Measurements from ENCODE around the gene CD101. TPM values are rescaled to one million over a fixed set of nuclear protein-coding genes. Genes with fewer than 3 reads are reported as not detected.

The CD101 gene
- total RNA-seq, 1 donor from 2014 or later = 0.08 TPM

DNA sequence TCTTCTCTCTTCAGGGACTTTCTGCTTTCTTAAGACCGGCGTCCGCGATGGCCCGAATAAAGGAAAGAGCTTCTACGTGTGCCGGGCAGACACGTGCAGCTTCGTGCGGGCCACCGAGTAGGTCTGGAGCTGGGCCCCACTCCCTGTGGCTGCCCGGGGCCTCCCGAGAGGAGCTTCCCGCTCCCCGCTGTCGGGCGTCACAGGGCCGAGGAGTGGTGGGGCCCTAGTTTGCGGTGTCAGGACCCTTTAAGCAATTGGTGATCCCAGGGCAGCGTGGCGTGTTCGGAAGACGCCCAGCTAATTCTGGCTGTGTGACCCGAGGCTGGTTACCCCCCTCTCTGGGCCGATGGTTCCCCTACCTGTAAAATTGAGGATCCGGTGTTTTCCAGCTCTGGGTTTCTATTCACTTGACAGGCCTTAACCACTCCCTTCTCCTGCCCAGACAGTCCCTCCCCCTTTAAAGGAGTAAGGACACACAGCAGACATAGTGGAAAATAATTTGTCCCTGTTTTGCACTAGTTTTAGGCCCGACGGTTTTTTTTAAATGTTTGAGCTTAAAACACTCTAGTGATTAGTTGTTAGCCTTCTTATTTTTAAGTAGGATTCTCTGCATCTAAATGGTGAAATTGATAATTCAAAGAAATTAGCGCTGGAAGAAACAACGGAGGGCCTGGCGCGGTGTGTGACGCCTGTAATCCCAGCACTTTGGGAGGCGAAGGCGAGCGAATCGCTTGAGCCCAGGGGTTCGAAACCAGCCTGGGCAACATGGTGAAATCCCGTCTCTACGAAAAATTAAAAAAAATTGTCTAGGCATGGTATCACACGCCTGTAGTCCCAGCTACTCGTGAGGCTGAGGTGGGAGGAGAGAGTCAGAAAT, 59.1 kb downstream of the CD101 start:
- no peaks in the 10 kb centered on the region for H3K36me3 ChIP-seq (ENCODE audit: control insufficient read depth, insufficient read depth, low read length)
- peak overlapping the region; percentile 75 for H3K4me3 ChIP-seq (ENCODE audit: low read depth, low read length)
- no peaks in the 10 kb centered on the region for H3K27me3 ChIP-seq (ENCODE audit: control insufficient read depth, insufficient read depth, low read length)
- DNase-seq (ENCODE audit: low read depth) = no peak
- TF ChIP-seq, protein P1, sequence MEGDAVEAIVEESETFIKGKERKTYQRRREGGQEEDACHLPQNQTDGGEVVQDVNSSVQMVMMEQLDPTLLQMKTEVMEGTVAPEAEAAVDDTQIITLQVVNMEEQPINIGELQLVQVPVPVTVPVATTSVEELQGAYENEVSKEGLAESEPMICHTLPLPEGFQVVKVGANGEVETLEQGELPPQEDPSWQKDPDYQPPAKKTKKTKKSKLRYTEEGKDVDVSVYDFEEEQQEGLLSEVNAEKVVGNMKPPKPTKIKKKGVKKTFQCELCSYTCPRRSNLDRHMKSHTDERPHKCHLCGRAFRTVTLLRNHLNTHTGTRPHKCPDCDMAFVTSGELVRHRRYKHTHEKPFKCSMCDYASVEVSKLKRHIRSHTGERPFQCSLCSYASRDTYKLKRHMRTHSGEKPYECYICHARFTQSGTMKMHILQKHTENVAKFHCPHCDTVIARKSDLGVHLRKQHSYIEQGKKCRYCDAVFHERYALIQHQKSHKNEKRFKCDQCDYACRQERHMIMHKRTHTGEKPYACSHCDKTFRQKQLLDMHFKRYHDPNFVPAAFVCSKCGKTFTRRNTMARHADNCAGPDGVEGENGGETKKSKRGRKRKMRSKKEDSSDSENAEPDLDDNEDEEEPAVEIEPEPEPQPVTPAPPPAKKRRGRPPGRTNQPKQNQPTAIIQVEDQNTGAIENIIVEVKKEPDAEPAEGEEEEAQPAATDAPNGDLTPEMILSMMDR (IDR thresholded peaks at IDR 0.05; ENCODE audit: insufficient read depth, low read length, poor library complexity, severe bottlenecking) = no peak

DNA sequence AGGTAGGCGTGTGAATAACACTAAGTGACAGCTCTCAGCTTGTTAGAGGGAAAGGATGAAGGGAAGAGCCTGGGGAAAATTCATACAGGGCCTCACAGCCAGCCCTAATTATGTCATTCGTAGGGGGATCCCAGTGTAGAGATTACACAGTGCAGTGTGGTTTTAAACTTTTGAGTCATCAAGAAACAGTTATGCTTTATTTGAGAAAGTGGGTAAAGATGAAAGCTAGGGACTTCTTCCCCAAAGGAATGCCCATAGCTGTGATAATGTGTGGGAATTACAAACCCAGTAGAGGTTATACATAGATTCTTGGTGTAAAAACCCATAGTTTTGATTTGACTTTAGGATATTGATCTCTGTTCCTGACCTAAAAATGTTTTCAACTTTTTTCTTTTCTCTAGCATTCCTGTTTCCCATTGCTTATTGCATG, 60.4 kb downstream of the CD101 start:
- no peaks in the 10 kb centered on the region for H3K36me3 ChIP-seq (ENCODE audit: control insufficient read depth, insufficient read depth, low read length)
- H3K27me3 ChIP-seq (ENCODE audit: control insufficient read depth, insufficient read depth, low read length) = no peaks in the 10 kb centered on the region
- TF ChIP-seq, protein P1 (IDR thresholded peaks at IDR 0.05; ENCODE audit: insufficient read depth, low read length, poor library complexity, severe bottlenecking) = no peak
- H3K4me3 ChIP-seq (ENCODE audit: low read depth, low read length) = no peak overlapping the region
- DNase-seq (ENCODE audit: low read depth) = peak; percentile 25

- Histone ChIP-seq H3K4me3 (ENCODE audit: low read depth, low read length) (no peak overlapping the region), H3K27me3 (ENCODE audit: control insufficient read depth, insufficient read depth, low read length) (no peaks in the 10 kb centered on the region), H3K36me3 (ENCODE audit: control insufficient read depth, insufficient read depth, low read length) (no peaks in the 10 kb centered on the region)
- TF ChIP-seq, protein P1 (IDR thresholded peaks at IDR 0.05; ENCODE audit: insufficient read depth, low read length, poor library complexity, severe bottlenecking) = no peak
- DNase-seq (ENCODE audit: low read depth) = no peak
Observed at GRCh38 chr1:117066367-117066766, 64.8 kb downstream of the CD101 start.

- Histone ChIP-seq H3K4me3 (ENCODE audit: low read depth, low read length) (no peak overlapping the region), H3K27me3 (ENCODE audit: control insufficient read depth, insufficient read depth, low read length) (no peaks in the 10 kb centered on the region), H3K36me3 (ENCODE audit: control insufficient read depth, insufficient read depth, low read length) (no peaks in the 10 kb centered on the region)
- TF ChIP-seq, protein P1 (IDR thresholded peaks at IDR 0.05; ENCODE audit: insufficient read depth, low read length, poor library complexity, severe bottlenecking) = peak; percentile 70
- no peak for DNase-seq (ENCODE audit: low read depth)
Observed at GRCh38 chr1:117067533-117068370, 66.2 kb downstream of the CD101 start.

- TF ChIP-seq, protein P1 (IDR thresholded peaks at IDR 0.05; ENCODE audit: insufficient read depth, low read length, poor library complexity, severe bottlenecking) = no peak
- Histone ChIP-seq H3K4me3 (ENCODE audit: low read depth, low read length) (no peak overlapping the region), H3K27me3 (ENCODE audit: control insufficient read depth, insufficient read depth, low read length) (no peaks in the 10 kb centered on the region), H3K36me3 (ENCODE audit: control insufficient read depth, insufficient read depth, low read length) (no peaks in the 10 kb centered on the region)
- no peak for DNase-seq (ENCODE audit: low read depth)
Observed at GRCh38 chr1:117068580-117068979, 67.0 kb downstream of the CD101 start.

Data from kidney epithelial cell (primary cell).